HepG2 (cell line): ENCODE measurements around the gene ADCY9. TPM values are rescaled to one million over a fixed set of nuclear protein-coding genes. Genes with fewer than 3 reads are reported as not detected.

Experiments
- DBP ChIP-seq: sonication (generic); formaldehyde crosslinking; IDR thresholded peaks from 2 replicates; pipeline ENCODE4 v1.4.0; 2020; ENCODE audit warnings: missing genetic modification reagents; ENCODE audit errors: not compliant biosample characterization
- ETS1 ChIP-seq: sonication (generic); formaldehyde crosslinking; IDR thresholded peaks from 2 replicates; pipeline ENCODE4 v1.4.0; 2020; ENCODE audit warnings: missing genetic modification reagents
- GABPB1 ChIP-seq: IDR thresholded peaks from 2 replicates; pipeline ENCODE4 v1.6.1; 2016; ENCODE audit warnings: mild to moderate bottlenecking, missing genetic modification reagents, moderate library complexity, missing compliant biosample characterization
- GMEB2 ChIP-seq: IDR thresholded peaks from 2 replicates; pipeline ENCODE4 v1.6.1; 2016; ENCODE audit warnings: missing biosample characterization, missing genetic modification reagents, low read depth
- HOXA7 ChIP-seq: sonication (generic); formaldehyde crosslinking; IDR thresholded peaks from 2 replicates; pipeline ENCODE4 v1.8.1; 2022; ENCODE audit warnings: mild to moderate bottlenecking, missing genetic modification reagents, moderate library complexity
- MXD4 ChIP-seq: IDR thresholded peaks from 2 replicates; pipeline ENCODE4 v1.6.1; 2016; ENCODE audit warnings: mild to moderate bottlenecking, missing biosample characterization, missing genetic modification reagents
- MYC ChIP-seq: sonication (generic); formaldehyde crosslinking; IDR thresholded peaks from 2 replicates; pipeline ENCODE4 v1.9.0; 2021; ENCODE audit warnings: missing genetic modification reagents, borderline replicate concordance
- NCOR1 ChIP-seq: fragments of 200-600 bp; sonication (generic); IDR thresholded peaks from 2 replicates; pipeline ENCODE4 v1.7.0; 2017; ENCODE audit warnings: antibody characterized with exemption, low read length, borderline replicate concordance
- NFAT5 ChIP-seq: sonication (generic); formaldehyde crosslinking; IDR thresholded peaks from 2 replicates; pipeline ENCODE4 v1.4.0; 2020; ENCODE audit warnings: missing genetic modification reagents
- NFYC ChIP-seq: IDR thresholded peaks from 2 replicates; pipeline ENCODE4 v1.6.1; 2016; ENCODE audit warnings: missing genetic modification reagents, missing compliant biosample characterization
- REST ChIP-seq, 2 experiments: IDR thresholded peaks; 2 replicates each; pipeline ENCODE4 v1.6.1; 2011 to 2012; ENCODE audit warnings: low read length in 2 of 2, borderline replicate concordance in 1 of 2, low read depth in 1 of 2, mild to moderate bottlenecking in 1 of 2, moderate library complexity in 1 of 2
- ZNF280D ChIP-seq: sonication (generic); formaldehyde crosslinking; IDR thresholded peaks from 2 replicates; pipeline ENCODE4 v1.5.1; 2020; ENCODE audit warnings: mild to moderate bottlenecking, missing genetic modification reagents
- ZNF772 ChIP-seq: sonication (generic); formaldehyde crosslinking; IDR thresholded peaks from 2 replicates; pipeline ENCODE4 v1.5.0; 2020; ENCODE audit warnings: mild to moderate bottlenecking, missing genetic modification reagents
- polyA plus RNA-seq, 8 experiments: library from polyadenylated mRNA; depleted of rRNA in 3 of 8; stranded (reverse) in 7 of 8; unstranded in 1 of 8; fragments of >200 nt; fragmentation: Illumina TruSeq in 4 of 8; extraction: Trizol in 4 of 8; gene quantifications; 2 replicates each; pipeline versions ENCODE4 v1.2.1 to v1.2.3, GENCODE V29; 2011 to 2016; ENCODE audit warnings: low read depth in 4 of 8, missing spikeins in 1 of 8, mixed read lengths in 1 of 8; ENCODE audit not compliant: insufficient read depth in 1 of 8
- total RNA-seq, 5 experiments: library from RNA; depleted of rRNA; stranded (reverse); fragments of >200 nt; fragmentation: Illumina TruSeq; extraction: Trizol; gene quantifications; 2 replicates each; pipeline ENCODE4 v1.2.3, GENCODE V29; 2016; ENCODE audit warnings: low read depth in 1 of 5

ADCY9 gene
- total and polyA plus RNA-seq, 2 of the 13 experiments (the other 11 are each of a cell fraction or from before 2014, with no cell fraction given) = 11.2 to 13.9 TPM

GRCh38 chr16:4110680-4111079 is 5.6 kb downstream of the ADCY9 start (continued):
- TF ChIP-seq NFAT5 (CRISPR knock-in tag) (no peak), MYC (CRISPR knock-in tag) (no peak), GMEB2 (CRISPR knock-in tag) (no peak), MXD4 (0 out of 2 replicates have a peak, but pooled peaks have one; percentile 27), ZNF772 (CRISPR knock-in tag) (no peak), NFYC (CRISPR knock-in tag) (no peak), NCOR1 (no peak), DBP (CRISPR knock-in tag) (no peak), REST (IDR thresholded peaks at IDR 0.05; ENCODE audit: borderline replicate concordance in 1 of 2, low read depth in 1 of 2, low read length in 2 of 2) (no peak), ETS1 (CRISPR knock-in tag) (no peak), ZNF280D (CRISPR knock-in tag) (no peak), GABPB1 (CRISPR knock-in tag) (no peak), HOXA7 (CRISPR knock-in tag) (no peak)
